HG03575 (cell line): Measurements from ENCODE around the gene ZNF71.

Experiments used
- ATAC-seq: cut with Tn5 transposase; IDR thresholded peaks from one replicate; pipeline ENCODE4 v1.9.1; 2021; ENCODE audit not compliant: unreplicated experiment, insufficient number of reproducible peaks, low FRiP score; ENCODE audit errors: extremely low read depth

ZNF71 gene

GRCh38 chr19:56617531-56617930 is 22.4 kb downstream of the ZNF71 start:
- ATAC-seq = no peak

- no peak for ATAC-seq
Observed at GRCh38 chr19:56619121-56619520, 24.0 kb downstream of the ZNF71 start.

- no peak for ATAC-seq
Observed at GRCh38 chr19:56622374-56622773, 27.3 kb downstream of the ZNF71 start.

GRCh38 chr19:56623006-56623405 is 27.9 kb downstream of the ZNF71 start:
- ATAC-seq = no peak

GRCh38 chr19:56625708-56626107 is 30.6 kb downstream of the ZNF71 start:
- no peak for ATAC-seq

GRCh38 chr19:56633021-56633420 is 37.9 kb downstream of the ZNF71 start:
- no peak for ATAC-seq

- no peak for ATAC-seq
Observed at GRCh38 chr19:56637976-56638555, 43.0 kb downstream of the ZNF71 start.

- ATAC-seq = no peak
Observed at GRCh38 chr19:56639217-56639616, 44.1 kb downstream of the ZNF71 start.

GRCh38 chr19:56642711-56643459 is 47.8 kb downstream of the ZNF71 start, which contains the start of gene SMIM17:
TSS of gene SMIM17 (plus strand) at chr19:56643159. CDS start at chr19:56645668, 2,509 bp downstream.
- no peak for ATAC-seq

GRCh38 chr19:56643460-56643955 is 48.4 kb downstream of the ZNF71 start:
- ATAC-seq = no peak

- ATAC-seq = no peak
Observed at GRCh38 chr19:56654151-56654550, 59.0 kb downstream of the ZNF71 start.

- ATAC-seq = no peak
Observed at GRCh38 chr19:56660381-56661107, 65.4 kb downstream of the ZNF71 start.

GRCh38 chr19:56661248-56661647 is 66.1 kb downstream of the ZNF71 start:
- no peak for ATAC-seq

GRCh38 chr19:56663931-56664500 is 68.9 kb downstream of the ZNF71 start:
- no peak for ATAC-seq

- no peak for ATAC-seq
Observed at GRCh38 chr19:56664511-56664910, 69.4 kb downstream of the ZNF71 start.

GRCh38 chr19:56667311-56667870 is 72.3 kb downstream of the ZNF71 start:
- ATAC-seq = no peak

- ATAC-seq = no peak
Observed at GRCh38 chr19:56668676-56669075, 73.6 kb downstream of the ZNF71 start.

GRCh38 chr19:56670401-56670960 is 75.4 kb downstream of the ZNF71 start:
- ATAC-seq = no peak
